Measurements from ENCODE around the gene UTRN.

The UTRN gene

DNA sequence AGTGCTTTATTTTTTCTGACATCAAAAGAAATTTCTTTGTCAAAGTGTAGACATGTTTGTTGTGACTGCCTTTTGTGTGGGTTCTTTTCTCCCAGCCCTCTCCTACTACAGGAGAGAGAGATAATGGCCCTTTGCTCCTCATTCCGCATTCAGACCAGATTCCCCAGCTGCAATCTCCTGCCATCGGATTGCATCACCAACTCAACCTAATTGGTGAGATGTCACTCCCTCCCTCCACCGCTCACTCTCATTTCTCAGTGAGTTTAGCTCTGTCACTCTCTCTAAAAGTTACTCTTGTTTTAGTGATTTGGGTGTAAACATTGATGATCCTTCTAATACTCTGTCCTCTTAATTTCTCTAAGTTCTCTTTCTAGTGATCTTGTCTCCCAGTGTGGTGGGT, 22.7 kb downstream of the UTRN start:
- Histone ChIP-seq H3K4me3 (no peak overlapping the region), H3K9ac (no peak overlapping the region), H3K9me3 (no peaks in the 10 kb centered on the region), H3K27me3 (no peaks in the 10 kb centered on the region), H3K36me3 (no peaks in the 10 kb centered on the region), H4K20me1 (no peaks in the 10 kb centered on the region), H3K4me1 (no peaks in the 10 kb centered on the region), H3K27ac (no peak overlapping the region), H3K4me2 (no peak overlapping the region)
- no peak for TF ChIP-seq Cebpa-rat (IDR thresholded peaks at IDR 0.05)

DNA sequence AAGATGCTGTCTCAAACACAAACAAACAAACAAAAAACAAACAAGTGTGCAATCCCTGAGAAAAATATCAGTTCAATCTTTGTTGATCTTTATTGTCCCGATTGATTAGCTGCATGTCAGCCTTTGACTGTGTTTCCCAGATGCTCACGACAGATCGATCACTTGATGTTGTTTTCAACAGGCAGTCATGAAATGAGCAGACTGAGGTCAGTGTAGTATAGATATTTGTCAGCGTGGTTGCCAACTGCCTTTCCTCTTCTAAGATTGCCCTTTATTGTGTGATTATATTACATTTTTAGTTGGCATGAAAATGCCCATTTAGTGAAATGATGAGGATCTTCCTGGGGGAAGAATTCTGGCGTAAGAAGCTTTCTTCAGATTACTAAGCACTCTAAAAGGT, 25.6 kb downstream of the UTRN start:
- H3K36me3 ChIP-seq, result no peaks in the 10 kb centered on the region
- no peak overlapping the region for H3K9ac ChIP-seq
- no peaks in the 10 kb centered on the region for H3K9me3 ChIP-seq
- no peaks in the 10 kb centered on the region for H3K27me3 ChIP-seq
- H4K20me1 ChIP-seq, result no peaks in the 10 kb centered on the region
- no peak for TF ChIP-seq Cebpa-rat (IDR thresholded peaks at IDR 0.05)
- H3K4me3 ChIP-seq, result no peak overlapping the region
- H3K4me2 ChIP-seq, result no peak overlapping the region
- no peaks in the 10 kb centered on the region for H3K4me1 ChIP-seq
- H3K27ac ChIP-seq, result no peak overlapping the region

DNA sequence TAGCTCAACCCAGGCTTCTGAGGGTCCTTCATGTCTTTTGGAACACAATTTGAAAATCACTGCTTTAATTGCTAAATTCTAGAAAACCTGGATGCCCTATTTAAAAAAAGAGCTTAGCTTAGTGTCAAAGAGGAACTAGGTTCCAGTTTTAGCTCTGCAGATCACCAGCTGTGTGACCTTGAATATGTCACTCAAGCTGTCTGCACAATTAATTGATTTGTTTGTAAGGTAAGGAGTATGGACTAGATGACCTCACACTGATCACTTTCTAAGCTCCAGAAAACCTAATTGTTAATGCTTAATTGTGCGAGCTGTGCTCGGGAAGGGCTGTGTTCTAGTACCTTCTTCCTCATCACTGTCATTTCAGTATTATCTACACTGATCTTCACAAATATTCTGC, 26.2 kb downstream of the UTRN start:
- no peak overlapping the region for H3K9ac ChIP-seq
- H3K4me2 ChIP-seq, result no peak overlapping the region
- no peaks in the 10 kb centered on the region for H3K27me3 ChIP-seq
- H3K27ac ChIP-seq, result no peak overlapping the region
- H3K9me3 ChIP-seq, result no peaks in the 10 kb centered on the region
- H3K4me3 ChIP-seq, result no peak overlapping the region
- no peak for TF ChIP-seq Cebpa-rat (IDR thresholded peaks at IDR 0.05)
- H4K20me1 ChIP-seq, result no peaks in the 10 kb centered on the region
- H3K36me3 ChIP-seq, result no peaks in the 10 kb centered on the region
- no peaks in the 10 kb centered on the region for H3K4me1 ChIP-seq

DNA sequence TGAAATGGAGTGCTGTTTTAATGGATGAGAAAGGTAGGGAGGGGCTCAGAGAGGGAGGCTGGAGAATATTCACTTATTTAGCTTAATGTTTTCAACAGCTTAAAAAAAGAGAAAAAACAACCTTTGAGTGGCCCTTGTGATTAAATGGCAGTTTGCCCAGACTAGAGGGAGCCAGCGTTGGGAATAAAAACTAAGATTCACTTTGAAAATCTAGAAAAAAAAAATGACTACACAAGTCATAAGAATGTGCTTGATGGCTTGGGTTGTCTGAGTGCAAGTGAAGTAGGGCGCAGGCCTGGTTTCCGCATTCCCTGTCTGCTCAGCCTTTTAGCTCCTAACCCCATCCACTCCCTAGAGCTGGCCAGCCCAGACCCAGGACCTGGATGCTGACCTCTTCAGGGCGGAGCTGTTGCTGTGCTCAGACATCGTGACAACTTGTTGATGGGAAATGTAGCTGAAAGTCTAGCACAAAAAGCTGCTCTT, 28.9 kb downstream of the UTRN start:
- H3K4me1 ChIP-seq, result no peaks in the 10 kb centered on the region
- no peaks in the 10 kb centered on the region for H3K36me3 ChIP-seq
- H3K9ac ChIP-seq, result no peak overlapping the region
- H3K27me3 ChIP-seq, result no peaks in the 10 kb centered on the region
- H3K4me2 ChIP-seq, result no peak overlapping the region
- H3K9me3 ChIP-seq, result no peaks in the 10 kb centered on the region
- no peaks in the 10 kb centered on the region for H4K20me1 ChIP-seq
- no peak for TF ChIP-seq Cebpa-rat (IDR thresholded peaks at IDR 0.05)
- H3K27ac ChIP-seq, result no peak overlapping the region
- H3K4me3 ChIP-seq, result no peak overlapping the region

DNA sequence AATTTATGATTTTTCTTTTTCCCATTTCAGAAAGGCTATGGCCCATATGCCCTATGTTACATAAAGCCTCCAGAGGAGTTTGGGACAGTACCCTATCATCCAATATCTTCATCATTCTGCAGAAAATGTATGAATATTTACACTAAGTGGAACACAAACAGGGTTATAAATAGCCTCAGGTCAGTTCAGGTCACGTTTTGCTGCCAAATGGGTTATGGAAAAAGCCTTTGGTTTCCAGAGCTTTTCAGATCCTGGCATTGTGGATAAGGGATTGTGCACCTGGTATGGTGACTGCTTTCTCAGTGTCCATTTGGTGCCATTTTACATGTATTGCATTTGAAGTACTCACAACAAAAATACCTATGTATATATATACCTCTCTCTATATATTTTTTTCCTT, 29.4 kb downstream of the UTRN start:
- Histone ChIP-seq H3K27me3 (no peaks in the 10 kb centered on the region), H3K4me3 (no peak overlapping the region), H3K9me3 (no peaks in the 10 kb centered on the region), H4K20me1 (no peaks in the 10 kb centered on the region), H3K4me2 (no peak overlapping the region), H3K9ac (no peak overlapping the region), H3K4me1 (no peaks in the 10 kb centered on the region), H3K36me3 (no peaks in the 10 kb centered on the region), H3K27ac (no peak overlapping the region)
- TF ChIP-seq Cebpa-rat (IDR thresholded peaks at IDR 0.05), result no peak

DNA sequence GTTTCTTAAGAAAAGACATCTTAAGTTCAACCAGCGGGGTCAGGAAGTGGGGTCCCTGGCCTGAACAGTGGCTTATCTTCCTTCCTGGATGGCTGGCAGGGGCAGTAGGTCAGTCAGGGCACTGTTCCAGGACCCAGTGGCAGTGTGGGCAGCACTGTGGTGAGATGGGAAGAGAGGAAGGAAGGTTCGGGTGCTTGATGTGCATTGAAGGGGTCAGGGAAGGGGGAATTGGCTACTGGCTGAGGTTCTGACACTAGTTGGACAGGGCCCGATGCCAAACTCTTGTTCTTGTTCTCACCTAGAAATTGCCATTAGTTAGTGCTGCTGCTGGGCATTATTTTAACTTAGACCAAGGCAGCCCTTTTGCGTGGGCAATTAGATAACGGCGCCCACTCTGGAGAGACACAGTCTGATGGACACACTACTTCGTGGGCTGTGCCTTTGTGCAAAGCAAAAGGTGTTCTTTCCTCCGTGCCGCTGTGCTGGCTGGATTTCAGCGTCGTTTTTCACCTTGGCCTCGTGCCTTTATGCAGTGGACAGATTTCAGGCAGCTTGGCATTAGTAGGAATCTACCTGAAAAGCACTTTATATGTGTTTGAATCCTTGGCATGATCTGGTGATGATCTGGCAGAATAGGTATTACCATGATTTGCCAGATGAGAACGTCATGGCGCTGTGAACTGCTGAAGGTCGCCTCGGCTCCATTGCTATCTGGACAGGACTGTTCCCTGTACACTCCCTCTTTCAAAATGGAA, 30.3 kb downstream of the UTRN start:
- no peak overlapping the region for H3K4me3 ChIP-seq
- H3K4me2 ChIP-seq, result no peak overlapping the region
- TF ChIP-seq Cebpa-rat (IDR thresholded peaks at IDR 0.05), result no peak
- no peaks in the 10 kb centered on the region for H3K4me1 ChIP-seq
- no peaks in the 10 kb centered on the region for H3K9me3 ChIP-seq
- no peaks in the 10 kb centered on the region for H4K20me1 ChIP-seq
- no peaks in the 10 kb centered on the region for H3K27me3 ChIP-seq
- no peak overlapping the region for H3K9ac ChIP-seq
- no peak overlapping the region for H3K27ac ChIP-seq
- H3K36me3 ChIP-seq, result no peaks in the 10 kb centered on the region

DNA sequence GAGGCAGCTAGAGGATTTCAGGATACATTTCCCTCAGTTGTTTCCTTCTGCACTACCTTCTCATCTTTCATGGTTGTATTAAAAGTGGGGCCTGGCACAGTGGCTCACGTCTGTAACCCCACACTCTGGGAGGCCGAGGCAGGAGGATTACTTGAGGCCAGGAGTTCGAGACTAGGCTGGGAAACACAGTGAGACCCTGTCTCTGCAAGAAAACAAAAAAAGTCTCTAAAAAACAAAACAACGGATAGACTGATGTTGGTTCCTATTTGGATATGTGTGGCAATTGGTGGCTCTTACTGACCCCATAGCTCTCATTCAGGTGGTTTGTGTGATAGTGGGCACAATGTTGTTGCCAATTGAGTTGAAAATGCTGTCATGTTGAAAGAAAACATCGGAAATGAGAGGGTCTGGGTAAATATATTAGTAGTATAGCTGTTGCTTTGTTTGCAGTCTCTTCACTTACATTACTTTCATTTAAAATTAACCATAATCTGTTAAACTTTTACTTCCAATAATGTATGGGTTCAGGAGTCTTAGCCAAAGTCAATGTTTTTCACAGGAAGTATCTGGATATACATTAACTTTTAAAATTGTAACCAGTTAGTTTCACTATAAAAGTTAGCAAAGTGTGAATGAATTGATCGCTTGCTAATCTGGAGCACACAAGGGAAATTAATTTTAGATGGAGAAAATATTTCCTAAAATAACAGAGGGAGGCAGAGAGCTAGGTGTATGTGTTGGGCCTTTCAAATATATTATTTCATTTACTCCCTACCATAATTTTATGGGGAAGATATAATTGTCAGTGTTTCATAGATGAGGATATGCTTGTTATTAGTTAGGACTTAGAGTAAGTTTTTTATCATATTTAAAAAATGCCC, 31.1 kb downstream of the UTRN start:
- H3K4me1 ChIP-seq, result no peaks in the 10 kb centered on the region
- H3K27ac ChIP-seq, result no peak overlapping the region
- no peak overlapping the region for H3K4me2 ChIP-seq
- no peaks in the 10 kb centered on the region for H3K27me3 ChIP-seq
- no peak overlapping the region for H3K4me3 ChIP-seq
- no peaks in the 10 kb centered on the region for H4K20me1 ChIP-seq
- H3K36me3 ChIP-seq, result no peaks in the 10 kb centered on the region
- H3K9me3 ChIP-seq, result no peaks in the 10 kb centered on the region
- TF ChIP-seq Cebpa-rat (IDR thresholded peaks at IDR 0.05), result no peak
- H3K9ac ChIP-seq, result no peak overlapping the region

DNA sequence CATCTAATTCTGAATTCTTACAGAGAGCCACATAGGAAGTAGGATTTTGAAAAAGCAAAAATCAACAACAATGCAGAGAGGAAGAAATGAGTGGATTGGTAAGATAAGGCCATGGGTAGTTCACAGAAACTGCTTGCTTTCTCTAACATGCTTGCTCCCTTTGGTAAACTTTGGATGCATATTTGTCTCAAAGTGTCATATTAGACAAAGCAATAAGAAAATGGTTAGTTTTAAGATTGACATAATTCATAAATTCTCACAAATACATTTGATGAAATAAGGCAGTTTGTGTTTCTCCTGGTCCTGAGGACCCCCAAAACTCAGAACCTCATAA, 31.7 kb downstream of the UTRN start:
- Histone ChIP-seq H3K27ac (no peak overlapping the region), H3K36me3 (no peaks in the 10 kb centered on the region), H3K9me3 (no peaks in the 10 kb centered on the region), H3K4me2 (no peak overlapping the region), H3K4me3 (no peak overlapping the region), H3K27me3 (no peaks in the 10 kb centered on the region), H3K4me1 (no peaks in the 10 kb centered on the region), H3K9ac (no peak overlapping the region), H4K20me1 (no peaks in the 10 kb centered on the region)
- no peak for TF ChIP-seq Cebpa-rat (IDR thresholded peaks at IDR 0.05)

DNA sequence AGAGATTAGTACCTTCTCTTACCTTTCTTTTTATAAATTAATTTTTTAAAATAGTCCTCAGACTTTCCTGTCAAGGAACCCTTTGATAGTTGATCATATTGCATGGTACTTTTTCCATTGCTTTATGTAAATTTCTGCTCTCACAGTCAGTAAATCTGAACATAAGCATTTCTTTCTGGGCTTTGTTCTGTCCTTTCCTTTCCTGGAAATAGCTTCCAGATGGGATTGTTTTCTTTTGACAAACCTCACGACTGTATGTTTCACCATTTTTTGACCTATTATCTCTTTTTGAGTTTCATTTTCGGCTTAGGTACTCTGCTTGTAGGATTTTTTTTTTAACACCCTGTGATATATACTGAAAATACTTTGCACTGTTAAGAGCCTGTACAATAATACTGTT, 32.6 kb downstream of the UTRN start:
- no peak overlapping the region for H3K9ac ChIP-seq
- no peak overlapping the region for H3K4me3 ChIP-seq
- H3K27me3 ChIP-seq, result no peaks in the 10 kb centered on the region
- no peaks in the 10 kb centered on the region for H3K36me3 ChIP-seq
- no peaks in the 10 kb centered on the region for H4K20me1 ChIP-seq
- no peak overlapping the region for H3K27ac ChIP-seq
- H3K4me1 ChIP-seq, result no peaks in the 10 kb centered on the region
- no peak for TF ChIP-seq Cebpa-rat (IDR thresholded peaks at IDR 0.05)
- H3K9me3 ChIP-seq, result no peaks in the 10 kb centered on the region
- no peak overlapping the region for H3K4me2 ChIP-seq

DNA sequence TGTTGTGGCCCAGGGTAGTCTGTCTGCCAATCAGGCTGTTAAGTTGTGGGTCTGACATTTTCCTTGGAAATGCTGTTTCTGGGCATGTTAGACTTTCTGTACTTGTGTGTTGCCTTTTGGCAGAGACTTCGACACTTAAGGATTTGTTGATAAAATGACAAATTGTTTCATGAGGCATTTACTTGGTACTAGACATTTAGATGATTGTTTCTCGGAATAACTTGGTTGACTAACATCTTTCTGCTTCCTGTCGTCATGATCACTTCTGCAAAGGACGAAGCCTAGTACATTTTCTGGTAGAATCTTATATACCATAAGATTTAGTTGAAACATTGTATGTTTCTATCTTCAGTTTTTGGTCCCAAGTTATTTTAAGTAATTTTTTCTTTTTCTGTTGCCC, 34.1 kb downstream of the UTRN start:
- Histone ChIP-seq H3K4me1 (no peaks in the 10 kb centered on the region), H4K20me1 (no peaks in the 10 kb centered on the region), H3K27ac (no peak overlapping the region), H3K4me3 (no peak overlapping the region), H3K27me3 (no peaks in the 10 kb centered on the region), H3K9me3 (no peaks in the 10 kb centered on the region), H3K4me2 (no peak overlapping the region), H3K9ac (no peak overlapping the region), H3K36me3 (no peaks in the 10 kb centered on the region)
- no peak for TF ChIP-seq Cebpa-rat (IDR thresholded peaks at IDR 0.05)
